Lower leg skin (tissue), 4 donors: Measurements from ENCODE around the gene TNIP1. TPM values are rescaled to one million over a fixed set of nuclear protein-coding genes. Genes with fewer than 3 reads are reported as not detected.

Source experiments
- DNase-seq, 2 donors: peaks; one replicate each; pipeline ENCODE4 v3.0.0-alpha.2; 2019; ENCODE audit warnings: low spot score in 2 of 2
- H3K4me3 ChIP-seq: fragments of 200-600 bp; sonication (generic); 2 replicates; pipeline ENCODE4 v1.5.1; 2017; ENCODE audit warnings: mild to moderate bottlenecking, low read depth; ENCODE audit not compliant: poor library complexity, severe bottlenecking
- POLR2A ChIP-seq, 2 donors: fragments of 450-650 bp; IDR thresholded peaks; one replicate each; pipeline ENCODE4 v1.6.1; 2016 to 2017; ENCODE audit warnings: antibody characterized with exemption in 2 of 2, mild to moderate bottlenecking in 1 of 2, moderate library complexity in 1 of 2
- WGBS, 2 donors: methylation state at CpG; one replicate each; pipeline ENCODE4 v1.1.5; 2018; 5-methylcytosine and 5-hydroxymethylcytosine counted together
- intact Hi-C: fragments of 100-400 bp; cut with DNase I; formaldehyde crosslinking; loops from one replicate; pipeline ENCODE4 v1.15.0; 2023; ENCODE audit warnings: low total_unique reads
- total RNA-seq, 4 donors: library from RNA; depleted of rRNA; stranded (reverse); fragments of >200 nt; gene quantifications; one replicate each; pipeline ENCODE4 v1.1.0, GENCODE V29; 2016
- TF ChIP-seq, protein P1 (sequence below), 3 donors: fragments of 450-650 bp; IDR thresholded peaks; one replicate each; pipeline ENCODE4 v1.5.1; 2016; ENCODE audit warnings: antibody characterized with exemption in 3 of 3, mild to moderate bottlenecking in 3 of 3, moderate library complexity in 2 of 3

TNIP1 gene
- total RNA-seq, 4 donors from 2014 or later: 91.2 to 123 (median 98.1) TPM

DNA sequence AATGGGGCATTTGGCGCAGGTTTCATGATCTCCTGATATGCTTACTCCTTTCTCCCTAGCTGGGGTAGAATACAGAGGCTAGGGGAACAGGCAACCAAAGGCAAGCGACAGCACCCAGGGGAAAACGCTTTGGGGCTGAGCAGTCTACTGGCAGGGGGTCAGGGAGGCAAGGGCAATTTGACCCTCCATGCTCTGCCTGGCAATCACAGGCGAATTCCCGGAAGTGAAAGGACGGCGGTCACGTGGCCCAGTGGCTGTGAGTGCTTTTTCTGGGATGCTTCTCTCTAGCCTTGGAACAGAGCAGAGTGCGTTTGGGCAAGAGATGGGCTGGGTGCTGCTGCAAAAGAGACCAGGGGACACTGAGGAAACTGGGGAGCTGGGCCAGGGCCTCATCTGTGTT, 54.7 kb downstream of the TNIP1 start:
- no peak overlapping the region for H3K4me3 ChIP-seq
- 86 to 87% methylated on average over 9 of the region's 9 CpGs for WGBS, 2 donors
- intact Hi-C loops: no loop called here
- no peak for DNase-seq
- no peak for TF ChIP-seq POLR2A (IDR thresholded peaks at IDR 0.05)
- TF ChIP-seq, protein P1, sequence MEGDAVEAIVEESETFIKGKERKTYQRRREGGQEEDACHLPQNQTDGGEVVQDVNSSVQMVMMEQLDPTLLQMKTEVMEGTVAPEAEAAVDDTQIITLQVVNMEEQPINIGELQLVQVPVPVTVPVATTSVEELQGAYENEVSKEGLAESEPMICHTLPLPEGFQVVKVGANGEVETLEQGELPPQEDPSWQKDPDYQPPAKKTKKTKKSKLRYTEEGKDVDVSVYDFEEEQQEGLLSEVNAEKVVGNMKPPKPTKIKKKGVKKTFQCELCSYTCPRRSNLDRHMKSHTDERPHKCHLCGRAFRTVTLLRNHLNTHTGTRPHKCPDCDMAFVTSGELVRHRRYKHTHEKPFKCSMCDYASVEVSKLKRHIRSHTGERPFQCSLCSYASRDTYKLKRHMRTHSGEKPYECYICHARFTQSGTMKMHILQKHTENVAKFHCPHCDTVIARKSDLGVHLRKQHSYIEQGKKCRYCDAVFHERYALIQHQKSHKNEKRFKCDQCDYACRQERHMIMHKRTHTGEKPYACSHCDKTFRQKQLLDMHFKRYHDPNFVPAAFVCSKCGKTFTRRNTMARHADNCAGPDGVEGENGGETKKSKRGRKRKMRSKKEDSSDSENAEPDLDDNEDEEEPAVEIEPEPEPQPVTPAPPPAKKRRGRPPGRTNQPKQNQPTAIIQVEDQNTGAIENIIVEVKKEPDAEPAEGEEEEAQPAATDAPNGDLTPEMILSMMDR (IDR thresholded peaks at IDR 0.05): no peak

DNA sequence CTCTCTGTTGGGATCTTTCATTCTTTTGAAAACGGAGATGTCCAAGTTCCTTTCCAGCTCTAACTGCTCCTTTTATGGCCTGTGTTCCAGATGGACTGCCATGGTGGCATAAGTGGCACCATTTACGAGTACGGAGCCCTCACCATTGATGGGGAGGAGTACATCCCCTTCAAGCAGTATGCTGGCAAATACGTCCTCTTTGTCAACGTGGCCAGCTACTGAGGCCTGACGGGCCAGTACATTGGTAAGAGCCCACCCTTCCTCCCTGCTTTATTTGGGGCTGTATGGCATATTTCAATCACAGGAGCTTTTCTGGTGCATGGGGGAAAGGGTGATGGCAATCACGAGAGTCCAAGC, 55.6 kb downstream of the TNIP1 start:
- no peak for DNase-seq

DNA sequence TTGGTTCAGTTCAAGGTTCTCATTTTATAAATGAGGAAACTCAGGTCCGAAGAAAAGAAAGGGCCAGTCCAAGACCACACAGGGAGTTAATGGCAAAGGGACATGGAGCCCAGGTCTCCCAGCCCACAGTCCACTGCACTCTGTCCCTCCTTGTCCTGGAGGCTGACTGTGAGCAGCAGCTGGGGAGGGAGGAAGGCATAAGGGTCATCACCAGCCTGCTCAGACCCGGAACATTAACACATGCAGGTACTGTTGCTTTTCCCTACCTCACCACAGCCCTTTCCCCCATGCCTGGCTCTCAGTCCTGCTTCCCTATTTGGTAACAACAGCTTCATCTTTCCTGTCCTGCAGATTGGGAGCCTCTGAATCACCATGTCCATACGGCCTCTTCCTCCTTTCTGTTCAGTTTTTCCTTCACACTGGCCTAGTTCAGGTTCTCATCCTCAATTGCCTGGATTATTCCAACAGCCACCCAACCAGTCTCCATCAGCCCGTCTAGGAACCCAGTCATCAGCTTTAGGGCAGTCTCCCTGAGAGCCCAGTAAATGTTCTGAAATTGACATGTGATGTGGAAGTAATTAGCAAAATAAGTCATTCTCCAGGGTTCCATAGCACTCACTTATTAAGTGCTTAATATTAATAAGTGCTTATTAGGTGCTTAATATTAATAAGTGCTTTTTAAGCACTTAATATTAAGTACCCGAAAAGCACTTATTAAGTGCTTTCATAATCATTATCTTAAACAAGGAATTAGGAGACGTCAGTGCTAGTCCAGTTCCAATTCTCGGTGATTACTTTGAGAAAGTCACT, 56.2 kb downstream of the TNIP1 start:
- H3K4me3 ChIP-seq: no peak overlapping the region
- DNase-seq: no peak
- TF ChIP-seq, protein P1 (IDR thresholded peaks at IDR 0.05): no peak
- no peak for TF ChIP-seq POLR2A (IDR thresholded peaks at IDR 0.05)
- WGBS, 2 donors: 76 to 86% methylated on average over 7 of the region's 7 CpGs
- intact Hi-C loops: no loop called here

More for the DNA sequence above, 55.6 kb downstream of the TNIP1 start:
- no peak for TF ChIP-seq POLR2A (IDR thresholded peaks at IDR 0.05)
- TF ChIP-seq, protein P1 (IDR thresholded peaks at IDR 0.05): no peak
- 92 to 96% methylated on average over 7 of the region's 7 CpGs for WGBS, 2 donors
- intact Hi-C loops: no loop called here
- no peak overlapping the region for H3K4me3 ChIP-seq

DNA sequence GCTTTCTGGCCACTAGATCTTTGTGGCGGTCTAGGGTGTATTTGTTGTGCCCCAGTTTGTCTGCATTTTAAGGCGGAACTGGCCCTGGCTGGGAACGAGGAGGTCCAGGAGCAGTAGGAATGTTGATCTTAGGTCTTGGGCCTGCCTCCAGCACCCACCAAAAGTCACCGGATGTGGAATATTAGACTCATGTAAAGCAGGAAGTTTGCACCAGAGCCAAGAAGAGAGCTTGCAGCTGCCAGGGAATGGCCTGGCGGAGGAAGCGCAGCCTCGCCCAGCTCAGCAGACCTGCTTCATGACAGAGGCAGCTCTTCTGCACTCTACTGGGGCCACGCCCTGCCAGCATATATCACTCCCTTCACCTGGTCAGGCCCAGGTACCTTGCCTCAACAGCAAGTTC, 57.2 kb downstream of the TNIP1 start:
- intact Hi-C loops: no loop called here
- no peak overlapping the region for H3K4me3 ChIP-seq
- no peak for TF ChIP-seq POLR2A (IDR thresholded peaks at IDR 0.05)
- TF ChIP-seq, protein P1 (IDR thresholded peaks at IDR 0.05): no peak
- peak in 1 of 2 donors; percentile 78 for DNase-seq
- WGBS, 2 donors: 29 to 41% methylated on average over 8 of the region's 8 CpGs

DNA sequence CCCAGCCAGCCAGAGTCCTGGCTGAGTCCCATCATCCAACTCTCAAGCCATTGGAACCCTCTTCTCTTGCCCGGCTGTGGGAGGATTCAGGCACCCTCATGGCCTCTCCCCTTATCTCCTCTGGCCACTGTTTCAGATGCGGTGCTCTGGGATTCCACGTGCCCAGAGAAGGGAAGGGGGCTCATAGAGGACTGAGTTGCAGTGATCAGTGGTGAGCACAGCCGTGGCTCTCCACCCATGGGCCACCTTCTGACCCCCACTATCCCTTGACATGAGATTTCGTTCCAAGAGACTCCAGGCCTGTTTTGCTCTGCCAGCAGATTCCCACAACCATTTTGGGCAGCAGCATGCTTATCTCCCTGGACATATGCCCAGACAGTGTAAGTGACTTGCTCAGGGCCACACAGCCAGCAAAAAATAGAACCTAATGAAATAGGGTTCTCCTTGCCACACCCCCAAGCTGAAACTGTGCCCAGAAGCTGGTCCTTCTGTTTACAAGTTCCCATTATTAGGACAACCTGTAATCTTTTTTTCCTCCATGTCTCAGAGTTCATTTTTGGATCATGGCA, 57.7 kb downstream of the TNIP1 start:
- peak in 1 of 2 donors; percentile 67 for DNase-seq
- TF ChIP-seq, protein P1 (IDR thresholded peaks at IDR 0.05): no peak
- TF ChIP-seq POLR2A (IDR thresholded peaks at IDR 0.05): no peak
- 46 to 61% methylated on average over 5 of the region's 5 CpGs for WGBS, 2 donors
- H3K4me3 ChIP-seq: peak overlapping the region; percentile 64
- intact Hi-C loops: no loop called here
